ENCODE results near the gene M6PR.

Gene M6PR

GRCh38 chr12:8949342-8950220 lies at the start of gene M6PR:
Gene M6PR (minus strand): TSS chr12:8949645. CDS start chr12:8946404, 3,241 bp downstream.
- peaks cover 9% of the 10 kb centered on the region for H3K9me3 Mint-ChIP-seq
- peaks cover 52% of the 10 kb centered on the region for H3K36me3 Mint-ChIP-seq (ENCODE audit: low read depth)
- ATAC-seq (peak; percentile 84), DNase-seq (peak; percentile 93)
- H3K4me1 Mint-ChIP-seq = peaks cover 65% of the 10 kb centered on the region
- peak within 1 kb of the TSS; percentile 92 for H3K27ac Mint-ChIP-seq
- H3K27me3 Mint-ChIP-seq = no peaks in the 10 kb centered on the region
- H3K4me3 Mint-ChIP-seq = peak within 1 kb of the TSS; percentile 95

- Mint-ChIP-seq H3K27me3 (no peaks in the 10 kb centered on the region), H3K4me3 (peak overlapping the region; percentile 35), H3K27ac (peak overlapping the region; percentile 75), H3K36me3 (ENCODE audit: low read depth) (peaks cover 12% of the 10 kb centered on the region), H3K4me1 (peaks cover 82% of the 10 kb centered on the region), H3K9me3 (no peaks in the 10 kb centered on the region)
- ATAC-seq (peak; percentile 94), DNase-seq (no peak)
Measured at GRCh38 chr12:8996682-8997405, 47.4 kb upstream of the M6PR start.

GRCh38 chr12:8995021-8995775 lies 45.8 kb upstream of the M6PR start:
- no peak for DNase-seq
- Mint-ChIP-seq H3K27me3 (no peaks in the 10 kb centered on the region), H3K36me3 (ENCODE audit: low read depth) (peaks cover 12% of the 10 kb centered on the region), H3K9me3 (no peaks in the 10 kb centered on the region), H3K4me3 (peak overlapping the region; percentile 81), H3K27ac (peak overlapping the region; percentile 7), H3K4me1 (peaks cover 76% of the 10 kb centered on the region)
- no peak for ATAC-seq

GRCh38 chr12:8993827-8994226 lies 44.4 kb upstream of the M6PR start:
- H3K36me3 Mint-ChIP-seq (ENCODE audit: low read depth) = peaks cover 7% of the 10 kb centered on the region
- peaks cover 77% of the 10 kb centered on the region for H3K4me1 Mint-ChIP-seq
- no peaks in the 10 kb centered on the region for H3K27me3 Mint-ChIP-seq
- no peak for ATAC-seq
- no peaks in the 10 kb centered on the region for H3K9me3 Mint-ChIP-seq
- no peak for DNase-seq
- no peak overlapping the region for H3K27ac Mint-ChIP-seq
- H3K4me3 Mint-ChIP-seq = peak overlapping the region; percentile 81

GRCh38 chr12:8991371-8992345 lies 42.2 kb upstream of the M6PR start:
- H3K9me3 Mint-ChIP-seq = no peaks in the 10 kb centered on the region
- peak overlapping the region; percentile 81 for H3K4me3 Mint-ChIP-seq
- H3K4me1 Mint-ChIP-seq = peaks cover 81% of the 10 kb centered on the region
- peak overlapping the region; percentile 89 for H3K27ac Mint-ChIP-seq
- no peak for DNase-seq
- H3K36me3 Mint-ChIP-seq (ENCODE audit: low read depth) = peaks cover 4% of the 10 kb centered on the region
- no peaks in the 10 kb centered on the region for H3K27me3 Mint-ChIP-seq
- peak; percentile 18 for ATAC-seq

GRCh38 chr12:8989413-8989812 lies 40.0 kb upstream of the M6PR start, which contains the start of gene KLRG1:
Gene KLRG1 (plus strand): TSS chr12:8989546. CDS start chr12:8989636, 90 bp downstream.
- Mint-ChIP-seq H3K36me3 (ENCODE audit: low read depth) (peaks cover 3% of the 10 kb centered on the region), H3K27ac (peak within 1 kb of the TSS; percentile 79), H3K4me3 (peak within 1 kb of the TSS; percentile 70), H3K9me3 (no peaks in the 10 kb centered on the region), H3K27me3 (no peaks in the 10 kb centered on the region), H3K4me1 (peaks cover 76% of the 10 kb centered on the region)
- no peak for DNase-seq
- ATAC-seq = peak; percentile 80

- Mint-ChIP-seq H3K36me3 (ENCODE audit: low read depth) (peaks cover 5% of the 10 kb centered on the region), H3K27me3 (no peaks in the 10 kb centered on the region), H3K4me3 (peak overlapping the region; percentile 45), H3K27ac (peak overlapping the region; percentile 63), H3K4me1 (peaks cover 63% of the 10 kb centered on the region), H3K9me3 (no peaks in the 10 kb centered on the region)
- no peak for DNase-seq
- ATAC-seq = no peak
Measured at GRCh38 chr12:8987685-8988084, 38.2 kb upstream of the M6PR start.

- no peaks in the 10 kb centered on the region for H3K27me3 Mint-ChIP-seq
- H3K9me3 Mint-ChIP-seq = no peaks in the 10 kb centered on the region
- peaks cover 60% of the 10 kb centered on the region for H3K4me1 Mint-ChIP-seq
- H3K36me3 Mint-ChIP-seq (ENCODE audit: low read depth) = peaks cover 5% of the 10 kb centered on the region
- no peak overlapping the region for H3K27ac Mint-ChIP-seq
- ATAC-seq (no peak), DNase-seq (no peak)
- H3K4me3 Mint-ChIP-seq = no peak overlapping the region
Measured at GRCh38 chr12:8987163-8987562, 37.7 kb upstream of the M6PR start.

GRCh38 chr12:8985213-8985754 lies 35.8 kb upstream of the M6PR start:
- ATAC-seq (peak; percentile 16), DNase-seq (no peak)
- H3K4me1 Mint-ChIP-seq = peaks cover 52% of the 10 kb centered on the region

GRCh38 chr12:8980137-8980536 lies 30.7 kb upstream of the M6PR start:
- peaks cover 21% of the 10 kb centered on the region for H3K9me3 Mint-ChIP-seq

More at GRCh38 chr12:8985213-8985754, 35.8 kb upstream of the M6PR start:
- Mint-ChIP-seq H3K36me3 (ENCODE audit: low read depth) (peaks cover 7% of the 10 kb centered on the region), H3K27ac (no peak overlapping the region), H3K4me3 (no peak overlapping the region), H3K27me3 (no peaks in the 10 kb centered on the region), H3K9me3 (peaks cover 2% of the 10 kb centered on the region)

GRCh38 chr12:8970432-8970831 lies 21.0 kb upstream of the M6PR start:
- peaks cover 9% of the 10 kb centered on the region for H3K4me1 Mint-ChIP-seq
- H3K36me3 Mint-ChIP-seq (ENCODE audit: low read depth) = peaks cover 23% of the 10 kb centered on the region
- no peak for DNase-seq
- H3K27ac Mint-ChIP-seq = peak overlapping the region; percentile 73
- no peak overlapping the region for H3K4me3 Mint-ChIP-seq
- peaks cover 31% of the 10 kb centered on the region for H3K9me3 Mint-ChIP-seq
- H3K27me3 Mint-ChIP-seq = no peaks in the 10 kb centered on the region
- no peak for ATAC-seq

More at GRCh38 chr12:8980137-8980536, 30.7 kb upstream of the M6PR start:
- Mint-ChIP-seq H3K27me3 (no peaks in the 10 kb centered on the region), H3K36me3 (ENCODE audit: low read depth) (peaks cover 12% of the 10 kb centered on the region), H3K27ac (no peak overlapping the region), H3K4me1 (peaks cover 12% of the 10 kb centered on the region), H3K4me3 (no peak overlapping the region)
- no peak for DNase-seq
- no peak for ATAC-seq

- peak overlapping the region; percentile 73 for H3K27ac Mint-ChIP-seq
- DNase-seq (no peak), ATAC-seq (no peak)
- H3K27me3 Mint-ChIP-seq = no peaks in the 10 kb centered on the region
- H3K4me3 Mint-ChIP-seq = no peak overlapping the region
- peaks cover 9% of the 10 kb centered on the region for H3K4me1 Mint-ChIP-seq
- peaks cover 24% of the 10 kb centered on the region for H3K36me3 Mint-ChIP-seq (ENCODE audit: low read depth)
- peaks cover 31% of the 10 kb centered on the region for H3K9me3 Mint-ChIP-seq
Measured at GRCh38 chr12:8969861-8970411, 20.5 kb upstream of the M6PR start.

- H3K27ac Mint-ChIP-seq = no peak overlapping the region
- peaks cover 27% of the 10 kb centered on the region for H3K36me3 Mint-ChIP-seq (ENCODE audit: low read depth)
- H3K4me3 Mint-ChIP-seq = no peak overlapping the region
- H3K27me3 Mint-ChIP-seq = no peaks in the 10 kb centered on the region
- DNase-seq = no peak
- H3K9me3 Mint-ChIP-seq = peaks cover 28% of the 10 kb centered on the region
- ATAC-seq = no peak
- peaks cover 9% of the 10 kb centered on the region for H3K4me1 Mint-ChIP-seq
Measured at GRCh38 chr12:8968761-8969160, 19.3 kb upstream of the M6PR start.

All from activated naive CD8-positive, alpha-beta T cell treated with anti-CD3 and anti-CD28 coated beads, Interleukin-2, amount 50 U/mL, for 24 hours (primary cell).